GM12873 (cell line): ENCODE data around the gene PDGFB.

ENCODE experiments used
- CTCF ChIP-seq: IDR thresholded peaks from 2 replicates; pipeline ENCODE4 v1.5.1; 2012; ENCODE audit warnings: low read depth, mild to moderate bottlenecking, moderate library complexity, low read length, control low read depth; ENCODE audit not compliant: insufficient read depth; ENCODE audit errors: missing control alignments

Gene PDGFB

DNA sequence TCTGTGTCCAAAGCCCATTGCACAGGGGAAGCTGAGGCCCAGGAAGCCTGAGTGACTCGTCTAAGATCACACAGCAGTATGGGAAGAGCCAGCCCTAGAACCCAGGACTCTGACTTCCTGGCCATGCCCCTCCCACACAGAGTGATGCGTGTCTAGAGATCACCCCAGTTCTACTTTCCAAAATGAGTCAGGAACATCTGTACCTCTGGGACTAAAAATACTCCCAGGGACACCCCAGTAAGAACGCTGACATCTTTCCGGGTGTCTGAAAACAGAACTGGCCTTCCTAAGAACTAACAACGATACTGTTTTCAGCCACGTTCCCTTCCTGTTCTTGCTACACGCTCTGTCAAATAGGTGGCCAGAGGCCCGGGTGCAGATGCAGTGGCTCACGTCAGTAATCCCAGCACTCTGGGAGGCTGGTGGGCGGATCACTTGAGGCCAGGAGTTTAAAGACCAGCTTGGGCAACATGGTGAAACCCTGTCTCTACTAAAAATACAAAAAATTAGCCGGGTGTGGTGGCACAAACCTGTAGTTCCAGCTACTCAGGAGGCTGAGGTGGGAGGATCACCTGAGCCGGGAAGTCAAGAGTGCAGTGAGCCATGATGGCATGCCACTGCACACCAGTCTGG, 21.7 kb upstream of the PDGFB start:
- no peak for TF ChIP-seq CTCF

DNA sequence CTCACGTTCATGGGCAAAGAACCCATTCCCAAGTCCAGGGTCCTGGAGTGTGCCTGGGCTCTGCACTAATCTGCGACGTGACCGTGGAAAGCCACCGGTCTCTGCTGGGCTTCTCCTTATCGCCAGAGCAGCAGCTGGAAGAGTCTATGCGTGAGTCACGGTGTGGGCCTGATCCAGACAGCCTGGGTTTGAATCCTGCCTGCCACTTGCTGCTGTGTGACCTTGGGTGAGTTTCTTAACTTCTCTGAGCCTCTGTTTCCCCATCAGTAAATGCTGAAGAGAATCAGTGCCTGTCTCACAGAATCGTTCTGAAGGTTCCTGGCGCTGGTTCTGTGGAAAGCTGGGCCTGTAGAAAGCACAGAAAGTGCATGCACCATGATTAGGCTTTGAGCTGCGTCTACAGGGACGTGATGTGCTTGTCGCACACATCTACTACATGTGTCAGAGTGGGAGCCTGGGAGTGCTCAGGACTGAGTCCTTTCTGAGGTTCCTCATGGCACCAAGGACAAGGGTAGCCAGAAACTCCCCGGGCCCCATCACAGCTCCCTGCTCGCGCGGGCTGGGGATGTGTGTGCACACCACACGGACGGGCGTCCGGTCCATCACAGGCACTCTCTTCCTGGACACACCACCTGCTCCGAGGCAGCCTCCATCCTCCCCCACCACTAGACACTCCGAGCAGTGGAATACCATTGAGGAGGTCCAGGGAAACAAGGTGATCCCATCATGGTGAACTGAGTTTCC, 20.5 kb upstream of the PDGFB start:
- no peak for TF ChIP-seq CTCF

DNA sequence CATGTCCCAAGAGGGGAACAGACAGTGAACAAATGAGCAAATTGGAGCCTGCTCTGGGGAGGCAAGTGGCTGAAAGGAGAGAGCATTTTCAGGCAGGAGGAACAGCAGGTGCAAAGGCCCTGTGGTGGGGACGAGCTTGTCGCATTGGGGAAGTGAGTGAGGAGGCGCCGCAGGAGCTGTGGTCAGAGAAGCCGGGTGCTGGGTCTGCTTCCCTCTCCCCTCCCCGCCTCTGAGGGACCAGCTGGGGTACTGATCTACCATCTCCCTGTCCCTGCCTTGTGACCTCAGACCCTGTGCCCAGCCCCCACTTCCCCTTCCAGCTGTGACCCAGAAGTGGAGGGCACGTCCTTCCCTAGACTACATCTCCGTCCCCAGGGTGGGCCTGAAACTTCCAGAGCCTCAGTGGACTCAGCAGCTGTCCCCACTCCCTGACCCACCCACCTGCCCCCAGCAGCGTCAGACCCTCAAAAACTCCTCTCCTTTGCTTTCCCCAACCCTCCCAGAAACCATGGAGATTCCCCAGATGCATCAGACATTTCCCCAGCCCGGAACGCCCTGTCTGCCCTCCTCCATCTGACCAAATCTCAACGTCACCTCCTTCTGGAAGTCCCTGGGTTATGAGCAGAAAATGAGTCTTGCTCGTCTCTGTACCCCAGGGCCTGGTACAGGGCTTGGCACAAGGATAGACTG, 19.7 kb upstream of the PDGFB start:
- no peak for TF ChIP-seq CTCF

DNA sequence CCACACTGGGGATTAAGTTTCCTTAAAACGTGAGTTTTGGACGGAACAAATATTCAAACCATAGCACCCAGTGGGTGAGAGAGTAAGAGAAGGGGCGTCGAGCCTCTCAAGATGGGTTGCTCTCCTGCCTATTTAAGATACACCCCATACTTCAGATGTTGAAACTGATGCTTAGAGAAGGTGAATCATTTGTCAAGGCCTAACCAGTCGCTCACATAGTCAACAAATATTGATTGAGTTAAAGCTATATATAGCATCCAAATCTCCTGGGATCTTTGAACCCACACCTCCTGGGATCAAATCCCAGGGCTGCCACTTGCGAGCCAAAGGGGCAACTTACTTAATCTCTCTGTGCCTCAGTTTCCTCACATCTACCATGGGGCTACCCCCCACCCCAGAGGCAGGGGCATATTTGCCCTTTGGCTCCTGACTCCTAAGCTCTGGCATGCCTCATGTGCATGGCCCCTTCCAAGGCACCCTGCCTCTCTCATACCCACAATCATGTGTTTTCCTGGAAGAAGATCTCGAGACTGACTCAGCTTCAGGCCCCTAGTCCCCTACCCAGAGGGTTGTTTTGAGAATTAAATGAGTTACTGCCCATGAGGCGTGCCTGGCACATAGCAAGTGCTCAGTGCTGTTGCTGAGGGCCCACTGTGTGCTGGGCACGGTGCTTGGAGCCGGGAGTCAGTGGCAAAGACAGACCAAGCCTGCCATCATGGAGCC, 19.0 kb upstream of the PDGFB start:
- no peak for TF ChIP-seq CTCF

DNA sequence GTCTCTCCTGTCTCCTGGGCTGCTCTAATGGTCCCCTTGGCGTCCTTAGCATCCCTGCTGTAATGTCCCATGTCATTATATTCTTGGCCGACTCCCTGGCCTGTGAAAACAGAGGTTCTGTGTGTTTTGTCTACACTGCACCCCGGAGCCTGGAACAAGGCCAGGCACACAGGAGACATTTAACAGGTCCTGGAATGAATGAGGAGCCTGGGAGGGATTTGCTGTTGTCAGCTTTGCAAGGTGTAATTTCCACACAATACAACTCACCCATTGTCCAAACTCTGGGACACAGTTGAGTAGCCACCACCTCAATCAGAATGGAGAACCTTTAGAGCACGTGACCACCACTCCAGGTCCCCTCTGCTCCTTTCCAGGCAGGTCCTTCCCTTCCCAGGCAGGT, 14.9 kb upstream of the PDGFB start:
- no peak for TF ChIP-seq CTCF

DNA sequence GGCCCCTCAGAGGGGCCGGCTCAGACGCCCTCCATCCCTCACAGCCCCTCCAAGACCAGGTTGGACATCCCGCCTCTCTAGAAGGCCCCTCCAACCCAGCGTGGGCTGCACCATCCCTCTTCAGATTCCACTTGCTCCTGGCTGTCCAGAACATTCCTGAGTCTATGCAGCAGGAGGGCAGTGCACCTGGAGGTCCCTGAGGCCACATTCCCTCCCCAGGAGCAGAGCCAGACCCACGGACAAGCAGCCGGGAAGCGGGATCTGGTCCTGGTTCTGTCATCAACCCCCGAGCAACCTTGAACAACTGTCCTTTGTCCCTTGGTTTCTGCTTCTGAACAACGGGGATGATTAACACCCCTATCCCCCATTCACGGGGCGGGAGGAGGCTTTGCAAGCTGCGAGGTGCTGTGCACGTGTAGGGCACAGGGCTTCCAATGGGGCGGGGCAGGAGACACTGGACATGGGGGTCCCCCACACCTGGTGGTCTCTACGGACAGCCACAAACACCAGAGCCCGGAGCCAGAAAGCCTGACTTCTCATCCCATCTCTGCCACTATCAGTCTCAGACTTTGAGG, 13.2 kb upstream of the PDGFB start:
- TF ChIP-seq CTCF, result no peak
